H1 (cell line): ENCODE results near the gene B3GALT6.

ENCODE experiments used
- ATF3 ChIP-seq: IDR thresholded peaks from 2 replicates; pipeline ENCODE4 v1.6.1; 2011; ENCODE audit warnings: low read depth, mild to moderate bottlenecking, low read length; ENCODE audit not compliant: insufficient read depth
- CEBPB ChIP-seq: IDR thresholded peaks from 2 replicates; pipeline ENCODE4 v1.6.1; 2012; ENCODE audit warnings: low read depth, low read length
- CHD2 ChIP-seq: IDR thresholded peaks from 2 replicates; pipeline ENCODE4 v1.6.1; 2012; ENCODE audit warnings: low read length, improper control_type of control experiment
- CTCF ChIP-seq, 3 experiments: IDR thresholded peaks; 1 replicate in 2 of 3; 2 replicates in 1 of 3; pipeline versions ENCODE4 v1.5.1 to v1.6.1; 2011; ENCODE audit warnings: low read length in 3 of 3, mild to moderate bottlenecking in 3 of 3, inconsistent platforms in 2 of 3, low read depth in 1 of 3, moderate library complexity in 1 of 3; ENCODE audit not compliant: insufficient read depth in 1 of 3; ENCODE audit errors: control extremely low read depth in 1 of 3
- EGR1 ChIP-seq: IDR thresholded peaks from 2 replicates; pipeline ENCODE4 v1.6.1; 2011; ENCODE audit warnings: low read depth, low read length, borderline replicate concordance
- GABPA ChIP-seq: IDR thresholded peaks from 2 replicates; pipeline ENCODE4 v1.6.1; 2011; ENCODE audit warnings: mild to moderate bottlenecking, low read length, moderate library complexity, borderline replicate concordance; ENCODE audit not compliant: insufficient read depth
- JUN ChIP-seq: IDR thresholded peaks from 2 replicates; pipeline ENCODE4 v1.6.1; 2011; ENCODE audit warnings: low read depth, mild to moderate bottlenecking, improper control_type of control experiment, low read length
- KDM5A ChIP-seq: fragments of 200-600 bp; IDR thresholded peaks from 2 replicates; pipeline ENCODE4 v1.7.1; 2012; ENCODE audit warnings: mild to moderate bottlenecking, low read length, inconsistent platforms, mixed read lengths
- POLR2AphosphoS5 ChIP-seq: IDR thresholded peaks from 2 replicates; pipeline ENCODE4 v1.6.1; 2011; ENCODE audit warnings: low read depth, low read length
- TAF1 ChIP-seq: IDR thresholded peaks from 2 replicates; pipeline ENCODE4 v1.6.1; 2011; ENCODE audit warnings: mild to moderate bottlenecking, low read depth, low read length

- no peak for TF ChIP-seq EGR1
- no peak for TF ChIP-seq TAF1
- no peak for TF ChIP-seq POLR2AphosphoS5
- TF ChIP-seq ATF3 = no peak
- no peak for TF ChIP-seq CEBPB
- no peak for TF ChIP-seq KDM5A
- TF ChIP-seq CTCF (IDR thresholded peaks at IDR 0.05; ENCODE audit: control extremely low read depth in 1 of 3, insufficient read depth in 1 of 3, low read depth in 1 of 3, low read length in 3 of 3) = no peak
- no peak for TF ChIP-seq GABPA
- no peak for TF ChIP-seq JUN
- TF ChIP-seq CHD2 = no peak
Measured at GRCh38 chr1:1228187-1228586, 3.9 kb upstream of the B3GALT6 start.
